ENCODE data around the gene ZNF343.

DNA sequence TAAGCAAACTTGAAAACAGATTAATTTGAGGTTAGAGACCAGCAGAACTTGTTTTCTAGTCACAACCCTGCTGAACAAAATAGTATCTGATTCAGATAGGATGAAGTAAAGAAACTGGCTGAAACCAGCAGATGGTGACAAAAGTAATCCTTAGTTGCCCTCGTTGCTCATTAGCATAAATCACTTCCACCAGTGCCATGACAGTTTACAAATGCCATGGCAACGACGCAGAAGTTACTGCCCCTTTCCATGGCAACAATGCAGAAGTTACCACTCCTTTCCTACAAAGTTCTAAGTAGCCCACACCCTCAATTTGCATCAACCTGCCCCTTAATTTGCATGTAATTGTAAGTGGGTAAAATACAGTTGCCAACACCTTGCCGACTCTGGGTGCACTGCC, 61.9 kb downstream of the ZNF343 start:
- TF ChIP-seq, protein P1, sequence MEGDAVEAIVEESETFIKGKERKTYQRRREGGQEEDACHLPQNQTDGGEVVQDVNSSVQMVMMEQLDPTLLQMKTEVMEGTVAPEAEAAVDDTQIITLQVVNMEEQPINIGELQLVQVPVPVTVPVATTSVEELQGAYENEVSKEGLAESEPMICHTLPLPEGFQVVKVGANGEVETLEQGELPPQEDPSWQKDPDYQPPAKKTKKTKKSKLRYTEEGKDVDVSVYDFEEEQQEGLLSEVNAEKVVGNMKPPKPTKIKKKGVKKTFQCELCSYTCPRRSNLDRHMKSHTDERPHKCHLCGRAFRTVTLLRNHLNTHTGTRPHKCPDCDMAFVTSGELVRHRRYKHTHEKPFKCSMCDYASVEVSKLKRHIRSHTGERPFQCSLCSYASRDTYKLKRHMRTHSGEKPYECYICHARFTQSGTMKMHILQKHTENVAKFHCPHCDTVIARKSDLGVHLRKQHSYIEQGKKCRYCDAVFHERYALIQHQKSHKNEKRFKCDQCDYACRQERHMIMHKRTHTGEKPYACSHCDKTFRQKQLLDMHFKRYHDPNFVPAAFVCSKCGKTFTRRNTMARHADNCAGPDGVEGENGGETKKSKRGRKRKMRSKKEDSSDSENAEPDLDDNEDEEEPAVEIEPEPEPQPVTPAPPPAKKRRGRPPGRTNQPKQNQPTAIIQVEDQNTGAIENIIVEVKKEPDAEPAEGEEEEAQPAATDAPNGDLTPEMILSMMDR (conservative IDR thresholded peaks at IDR 0.05 in 1 of 2, IDR thresholded peaks at IDR 0.05 in 1 of 2; ENCODE audit: low read depth in 1 of 2, low read length in 2 of 2): no peak
- TF ChIP-seq EZH2 (IDR thresholded peaks at IDR 0.05; ENCODE audit: low read length, missing control alignments): no peak
